GM12801 (cell line): ENCODE results near the gene DCLK1.

Experiments
- TF ChIP-seq, protein P1 (sequence below): IDR thresholded peaks from one replicate; pipeline ENCODE4 v1.5.1; 2011; ENCODE audit warnings: control low read depth; ENCODE audit not compliant: insufficient read length; ENCODE audit errors: extremely low read depth

The DCLK1 gene

GRCh38 chr13:36115306-36115705 is 15.9 kb downstream of the DCLK1 start:
- TF ChIP-seq, protein P1, sequence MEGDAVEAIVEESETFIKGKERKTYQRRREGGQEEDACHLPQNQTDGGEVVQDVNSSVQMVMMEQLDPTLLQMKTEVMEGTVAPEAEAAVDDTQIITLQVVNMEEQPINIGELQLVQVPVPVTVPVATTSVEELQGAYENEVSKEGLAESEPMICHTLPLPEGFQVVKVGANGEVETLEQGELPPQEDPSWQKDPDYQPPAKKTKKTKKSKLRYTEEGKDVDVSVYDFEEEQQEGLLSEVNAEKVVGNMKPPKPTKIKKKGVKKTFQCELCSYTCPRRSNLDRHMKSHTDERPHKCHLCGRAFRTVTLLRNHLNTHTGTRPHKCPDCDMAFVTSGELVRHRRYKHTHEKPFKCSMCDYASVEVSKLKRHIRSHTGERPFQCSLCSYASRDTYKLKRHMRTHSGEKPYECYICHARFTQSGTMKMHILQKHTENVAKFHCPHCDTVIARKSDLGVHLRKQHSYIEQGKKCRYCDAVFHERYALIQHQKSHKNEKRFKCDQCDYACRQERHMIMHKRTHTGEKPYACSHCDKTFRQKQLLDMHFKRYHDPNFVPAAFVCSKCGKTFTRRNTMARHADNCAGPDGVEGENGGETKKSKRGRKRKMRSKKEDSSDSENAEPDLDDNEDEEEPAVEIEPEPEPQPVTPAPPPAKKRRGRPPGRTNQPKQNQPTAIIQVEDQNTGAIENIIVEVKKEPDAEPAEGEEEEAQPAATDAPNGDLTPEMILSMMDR: no peak

GRCh38 chr13:36114233-36114632 is 16.9 kb downstream of the DCLK1 start:
- TF ChIP-seq, protein P1: no peak

DNA sequence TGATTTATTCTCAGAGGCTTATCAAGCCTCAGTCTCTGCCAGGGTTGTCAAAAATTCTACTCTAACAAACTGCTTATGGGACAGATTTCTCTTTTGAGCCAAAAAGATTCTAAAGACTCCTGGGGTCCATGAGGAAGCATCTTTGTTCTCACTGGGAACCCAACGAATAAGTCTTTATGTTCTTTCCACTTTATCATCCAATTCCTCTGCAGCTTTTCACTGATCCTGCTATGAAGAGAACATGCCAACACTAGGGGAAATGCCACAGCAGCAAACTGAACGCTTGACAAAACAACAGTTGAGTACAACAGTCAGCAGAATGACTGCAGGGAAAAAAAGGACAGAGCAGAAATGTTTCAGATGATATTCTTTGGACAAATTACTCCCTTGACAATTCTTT is 22.2 kb downstream of the DCLK1 start:
- TF ChIP-seq, protein P1: no peak

- TF ChIP-seq, protein P1: no peak
Measured at GRCh38 chr13:36108342-36108741, 22.8 kb downstream of the DCLK1 start.

GRCh38 chr13:36107521-36107920 is 23.7 kb downstream of the DCLK1 start:
- TF ChIP-seq, protein P1: no peak

DNA sequence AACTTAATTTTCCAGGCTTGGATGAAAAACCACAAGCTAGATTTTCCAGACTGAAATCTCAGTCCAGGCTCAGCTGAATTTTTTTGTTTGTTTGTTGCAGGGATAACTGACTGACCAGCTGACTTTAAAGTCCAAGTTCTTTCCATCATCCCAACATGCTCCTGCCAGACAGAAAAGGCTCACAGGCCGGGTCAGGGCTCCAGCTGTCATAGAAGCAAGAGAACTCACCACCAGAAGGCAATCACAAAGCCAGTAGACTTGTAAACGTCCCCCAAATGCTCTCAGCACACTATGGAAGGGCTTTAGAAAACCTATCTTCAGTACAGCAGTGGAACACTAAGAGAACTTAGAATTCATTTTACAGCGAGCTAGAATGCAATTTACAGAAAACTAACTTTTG is 25.5 kb downstream of the DCLK1 start:
- TF ChIP-seq, protein P1: no peak

DNA sequence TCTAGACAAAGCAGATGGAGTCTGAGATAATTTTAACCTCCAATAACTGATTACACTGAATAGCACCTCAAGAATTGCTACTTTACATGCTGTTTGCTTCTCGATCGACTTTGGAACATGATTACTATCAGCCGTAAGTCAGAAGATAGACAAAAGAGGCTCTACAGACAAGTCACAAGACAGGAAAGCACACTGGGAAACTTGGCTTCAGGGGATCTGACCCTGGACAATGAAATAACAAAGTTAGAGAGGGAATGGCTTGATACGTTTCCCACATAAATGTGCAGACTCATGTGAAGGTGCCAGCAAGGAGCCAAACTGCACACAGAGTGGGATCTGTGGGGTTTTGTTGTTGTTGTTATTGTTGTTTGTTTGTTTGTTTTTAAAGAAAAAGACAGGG is 28.5 kb downstream of the DCLK1 start:
- TF ChIP-seq, protein P1: no peak

- TF ChIP-seq, protein P1: no peak
Measured at GRCh38 chr13:36101157-36101556, 30.0 kb downstream of the DCLK1 start.
